ENCODE data around the gene CSMD2. TPM values are rescaled to one million over a fixed set of nuclear protein-coding genes. Genes with fewer than 3 reads are reported as not detected.

Gene CSMD2
- total and polyA plus RNA-seq, 2 experiments from 2014 or later: 5.3 to 16.6 TPM

DNA sequence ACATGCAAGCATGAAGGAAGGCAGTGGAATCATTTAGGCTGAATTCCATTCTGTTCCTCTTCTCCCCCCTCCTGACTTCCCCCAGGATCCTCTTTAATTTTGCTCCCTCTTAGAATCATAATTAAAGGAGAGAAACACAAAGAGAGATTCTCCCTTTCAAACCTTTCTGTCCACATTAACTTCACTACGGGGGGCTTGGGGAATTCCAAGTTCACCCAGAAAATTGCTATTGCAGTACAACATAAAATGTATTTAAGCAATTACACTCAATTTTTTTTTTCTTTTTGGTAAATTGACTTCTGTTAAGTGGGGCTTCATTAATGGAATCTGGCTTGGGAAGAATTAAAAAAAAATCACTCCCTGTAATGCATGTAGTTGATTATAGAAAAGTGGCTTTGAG is 314.5 kb downstream of the CSMD2 start:
- Histone ChIP-seq H4K20me1 (replicated peaks; ENCODE audit: insufficient read depth) (no peaks in the 10 kb centered on the region; the same call in 1 of the 2 replicates), H3K4me3 (no peak overlapping the region), H3K27me3 (ENCODE audit: insufficient read depth) (no peaks in the 10 kb centered on the region), H2AFZ (no peak overlapping the region), H3K27ac (ENCODE audit: low read depth) (no peak overlapping the region), H3F3A (replicated peaks; ENCODE audit: low read depth) (no peaks in the 10 kb centered on the region), H3K9me2 (ENCODE audit: insufficient read depth) (no peaks in the 10 kb centered on the region), H3K36me3 (ENCODE audit: insufficient read depth) (no peaks in the 10 kb centered on the region), H3K4me1 (ENCODE audit: insufficient read depth) (peaks cover 30% of the 10 kb centered on the region), H3K4me2 (0 out of 2 replicates have a peak overlapping the region, but pooled peaks have one; percentile 32), H3K79me2 (replicated peaks; ENCODE audit: insufficient read depth) (no peaks in the 10 kb centered on the region; the same call in 1 of the 2 replicates)
- TF ChIP-seq EZH2 (IDR thresholded peaks at IDR 0.05; ENCODE audit: low read depth, unreplicated experiment): no peak
- Mint-ChIP-seq H3K4me1 (peaks cover 59% of the 10 kb centered on the region), H3K9me3 (no peaks in the 10 kb centered on the region), H3K27ac (peak overlapping the region; percentile 53; the same call in 1 of the 2 replicates), H3K36me3 (ENCODE audit: low read depth) (peaks cover 4% of the 10 kb centered on the region; the same call in 1 of the 3 replicates), H3K4me3 (no peak overlapping the region), H3K27me3 (ENCODE audit: insufficient read depth, low read depth, poor library complexity) (no peaks in the 10 kb centered on the region)
- DNase-seq (ENCODE audit: low spot score) (no peak), ATAC-seq (no peak)

DNA sequence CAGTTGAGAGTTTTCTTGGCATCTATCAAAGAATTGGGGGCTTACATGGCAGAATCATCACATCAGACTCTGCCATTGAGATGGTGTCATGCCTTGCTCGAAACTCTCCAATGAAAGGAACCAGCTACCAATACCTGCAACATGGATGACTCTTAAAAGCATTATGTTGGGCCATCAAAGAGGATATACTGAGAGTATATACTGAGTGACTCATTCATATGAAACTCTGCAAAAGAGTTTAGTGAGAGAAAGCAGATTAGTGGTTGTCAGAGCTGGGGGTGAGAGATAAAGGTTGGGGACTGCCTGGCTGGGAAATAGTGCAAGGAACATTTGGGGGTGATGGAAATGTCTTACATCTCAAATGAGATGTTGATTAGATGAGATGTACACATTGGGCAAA is 315.8 kb downstream of the CSMD2 start:
- H3K4me3 ChIP-seq: no peak overlapping the region
- H3K9me3 Mint-ChIP-seq: no peaks in the 10 kb centered on the region
- no peak for DNase-seq (ENCODE audit: low spot score)
- peaks cover 59% of the 10 kb centered on the region for H3K4me1 Mint-ChIP-seq
- no peaks in the 10 kb centered on the region; the same call in 1 of the 2 replicates for H4K20me1 ChIP-seq (replicated peaks; ENCODE audit: insufficient read depth)
- H3F3A ChIP-seq (replicated peaks; ENCODE audit: low read depth): no peaks in the 10 kb centered on the region
- H3K4me3 Mint-ChIP-seq: no peak overlapping the region
- H3K4me1 ChIP-seq (ENCODE audit: insufficient read depth): peaks cover 30% of the 10 kb centered on the region
- peak overlapping the region; percentile 48; the same call in 1 of the 2 replicates for H3K4me2 ChIP-seq
- no peaks in the 10 kb centered on the region; the same call in 1 of the 2 replicates for H3K79me2 ChIP-seq (replicated peaks; ENCODE audit: insufficient read depth)
- no peaks in the 10 kb centered on the region for H3K27me3 ChIP-seq (ENCODE audit: insufficient read depth)
- no peak for ATAC-seq
- H3K27me3 Mint-ChIP-seq (ENCODE audit: insufficient read depth, low read depth, poor library complexity): no peaks in the 10 kb centered on the region
- H3K36me3 Mint-ChIP-seq (ENCODE audit: low read depth): peaks cover 4% of the 10 kb centered on the region; the same call in 1 of the 3 replicates
- no peaks in the 10 kb centered on the region for H3K9me2 ChIP-seq (ENCODE audit: insufficient read depth)
- no peak overlapping the region for H2AFZ ChIP-seq
- no peak overlapping the region for H3K27ac ChIP-seq (ENCODE audit: low read depth)
- 0 out of 2 replicates have a peak overlapping the region, but pooled peaks have one; percentile 9 for H3K27ac Mint-ChIP-seq
- TF ChIP-seq JUNB (IDR thresholded peaks at IDR 0.05; ENCODE audit: unreplicated experiment) (no peak), ZNF114 (CRISPR knock-in tag; IDR thresholded peaks at IDR 0.05) (no peak), NANOG (IDR thresholded peaks at IDR 0.05; ENCODE audit: borderline replicate concordance) (no peak), ZNF331 (CRISPR knock-in tag; IDR thresholded peaks at IDR 0.05; ENCODE audit: low read depth) (no peak), POLR2AphosphoS5 (IDR thresholded peaks at IDR 0.05; ENCODE audit: low read depth) (no peak), CREB1 (CRISPR knock-in tag; IDR thresholded peaks at IDR 0.05; ENCODE audit: low read depth) (no peak), EZH2phosphoT487 (IDR thresholded peaks at IDR 0.05; ENCODE audit: unreplicated experiment) (no peak)
- TF ChIP-seq, protein P1, sequence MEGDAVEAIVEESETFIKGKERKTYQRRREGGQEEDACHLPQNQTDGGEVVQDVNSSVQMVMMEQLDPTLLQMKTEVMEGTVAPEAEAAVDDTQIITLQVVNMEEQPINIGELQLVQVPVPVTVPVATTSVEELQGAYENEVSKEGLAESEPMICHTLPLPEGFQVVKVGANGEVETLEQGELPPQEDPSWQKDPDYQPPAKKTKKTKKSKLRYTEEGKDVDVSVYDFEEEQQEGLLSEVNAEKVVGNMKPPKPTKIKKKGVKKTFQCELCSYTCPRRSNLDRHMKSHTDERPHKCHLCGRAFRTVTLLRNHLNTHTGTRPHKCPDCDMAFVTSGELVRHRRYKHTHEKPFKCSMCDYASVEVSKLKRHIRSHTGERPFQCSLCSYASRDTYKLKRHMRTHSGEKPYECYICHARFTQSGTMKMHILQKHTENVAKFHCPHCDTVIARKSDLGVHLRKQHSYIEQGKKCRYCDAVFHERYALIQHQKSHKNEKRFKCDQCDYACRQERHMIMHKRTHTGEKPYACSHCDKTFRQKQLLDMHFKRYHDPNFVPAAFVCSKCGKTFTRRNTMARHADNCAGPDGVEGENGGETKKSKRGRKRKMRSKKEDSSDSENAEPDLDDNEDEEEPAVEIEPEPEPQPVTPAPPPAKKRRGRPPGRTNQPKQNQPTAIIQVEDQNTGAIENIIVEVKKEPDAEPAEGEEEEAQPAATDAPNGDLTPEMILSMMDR (conservative IDR thresholded peaks at IDR 0.05; ENCODE audit: low read depth in 2 of 2): no peak
- TF ChIP-seq, protein P2, sequence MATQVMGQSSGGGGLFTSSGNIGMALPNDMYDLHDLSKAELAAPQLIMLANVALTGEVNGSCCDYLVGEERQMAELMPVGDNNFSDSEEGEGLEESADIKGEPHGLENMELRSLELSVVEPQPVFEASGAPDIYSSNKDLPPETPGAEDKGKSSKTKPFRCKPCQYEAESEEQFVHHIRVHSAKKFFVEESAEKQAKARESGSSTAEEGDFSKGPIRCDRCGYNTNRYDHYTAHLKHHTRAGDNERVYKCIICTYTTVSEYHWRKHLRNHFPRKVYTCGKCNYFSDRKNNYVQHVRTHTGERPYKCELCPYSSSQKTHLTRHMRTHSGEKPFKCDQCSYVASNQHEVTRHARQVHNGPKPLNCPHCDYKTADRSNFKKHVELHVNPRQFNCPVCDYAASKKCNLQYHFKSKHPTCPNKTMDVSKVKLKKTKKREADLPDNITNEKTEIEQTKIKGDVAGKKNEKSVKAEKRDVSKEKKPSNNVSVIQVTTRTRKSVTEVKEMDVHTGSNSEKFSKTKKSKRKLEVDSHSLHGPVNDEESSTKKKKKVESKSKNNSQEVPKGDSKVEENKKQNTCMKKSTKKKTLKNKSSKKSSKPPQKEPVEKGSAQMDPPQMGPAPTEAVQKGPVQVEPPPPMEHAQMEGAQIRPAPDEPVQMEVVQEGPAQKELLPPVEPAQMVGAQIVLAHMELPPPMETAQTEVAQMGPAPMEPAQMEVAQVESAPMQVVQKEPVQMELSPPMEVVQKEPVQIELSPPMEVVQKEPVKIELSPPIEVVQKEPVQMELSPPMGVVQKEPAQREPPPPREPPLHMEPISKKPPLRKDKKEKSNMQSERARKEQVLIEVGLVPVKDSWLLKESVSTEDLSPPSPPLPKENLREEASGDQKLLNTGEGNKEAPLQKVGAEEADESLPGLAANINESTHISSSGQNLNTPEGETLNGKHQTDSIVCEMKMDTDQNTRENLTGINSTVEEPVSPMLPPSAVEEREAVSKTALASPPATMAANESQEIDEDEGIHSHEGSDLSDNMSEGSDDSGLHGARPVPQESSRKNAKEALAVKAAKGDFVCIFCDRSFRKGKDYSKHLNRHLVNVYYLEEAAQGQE (IDR thresholded peaks at IDR 0.05; ENCODE audit: unreplicated experiment): no peak
- H3K36me3 ChIP-seq (ENCODE audit: insufficient read depth): no peaks in the 10 kb centered on the region
